ENCODE results near the gene TRIM2.

DNA sequence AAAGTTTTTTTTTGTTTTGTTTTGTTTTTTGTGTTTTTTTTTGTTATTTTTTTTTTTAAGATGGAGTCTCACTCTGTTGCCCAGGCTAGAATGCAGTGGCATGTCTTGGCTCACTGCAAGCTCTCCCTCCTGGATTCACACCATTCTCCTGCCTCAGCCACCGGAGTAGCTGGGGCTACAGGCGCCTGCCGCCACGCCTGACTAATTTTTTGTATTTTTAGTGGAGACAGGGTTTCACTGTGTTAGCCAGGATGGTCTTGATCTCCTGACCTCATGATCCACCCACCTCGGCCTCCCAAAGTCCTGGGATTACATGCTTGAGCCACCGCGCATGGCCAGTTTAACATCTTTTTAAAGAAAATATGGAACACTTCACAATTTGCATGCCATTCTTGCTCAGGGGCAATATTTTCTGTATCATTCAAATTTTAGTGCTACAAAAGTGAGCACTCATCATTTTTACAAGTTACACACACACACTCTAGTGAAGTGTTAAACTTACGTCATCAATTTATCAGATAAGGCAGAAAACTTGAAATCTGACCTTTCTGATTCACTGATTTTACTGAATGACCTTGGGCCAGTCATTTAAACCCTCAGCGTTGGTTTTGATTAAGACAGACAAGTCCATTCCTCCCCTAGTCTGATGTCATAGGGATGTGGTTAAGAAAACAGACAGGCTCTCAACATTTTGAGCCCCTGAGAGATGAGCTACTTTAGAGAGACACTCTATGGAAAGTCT lies 61.2 kb downstream of the TRIM2 start:
- TF ChIP-seq, protein P1, sequence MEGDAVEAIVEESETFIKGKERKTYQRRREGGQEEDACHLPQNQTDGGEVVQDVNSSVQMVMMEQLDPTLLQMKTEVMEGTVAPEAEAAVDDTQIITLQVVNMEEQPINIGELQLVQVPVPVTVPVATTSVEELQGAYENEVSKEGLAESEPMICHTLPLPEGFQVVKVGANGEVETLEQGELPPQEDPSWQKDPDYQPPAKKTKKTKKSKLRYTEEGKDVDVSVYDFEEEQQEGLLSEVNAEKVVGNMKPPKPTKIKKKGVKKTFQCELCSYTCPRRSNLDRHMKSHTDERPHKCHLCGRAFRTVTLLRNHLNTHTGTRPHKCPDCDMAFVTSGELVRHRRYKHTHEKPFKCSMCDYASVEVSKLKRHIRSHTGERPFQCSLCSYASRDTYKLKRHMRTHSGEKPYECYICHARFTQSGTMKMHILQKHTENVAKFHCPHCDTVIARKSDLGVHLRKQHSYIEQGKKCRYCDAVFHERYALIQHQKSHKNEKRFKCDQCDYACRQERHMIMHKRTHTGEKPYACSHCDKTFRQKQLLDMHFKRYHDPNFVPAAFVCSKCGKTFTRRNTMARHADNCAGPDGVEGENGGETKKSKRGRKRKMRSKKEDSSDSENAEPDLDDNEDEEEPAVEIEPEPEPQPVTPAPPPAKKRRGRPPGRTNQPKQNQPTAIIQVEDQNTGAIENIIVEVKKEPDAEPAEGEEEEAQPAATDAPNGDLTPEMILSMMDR (IDR thresholded peaks at IDR 0.05): no peak
- TF ChIP-seq POLR2AphosphoS5 (IDR thresholded peaks at IDR 0.05; ENCODE audit: insufficient read depth in 1 of 2, low read depth in 1 of 2) (no peak), POLR2A (IDR thresholded peaks at IDR 0.05) (no peak)

Measured in vagina (tissue), 2 donors.